GM12891 (cell line): ENCODE measurements around the gene ARHGEF1.

Source experiments
- POLR2A ChIP-seq: IDR thresholded peaks from 2 replicates; pipeline ENCODE4 v1.6.1; 2011; ENCODE audit warnings: low read depth, low read length, control low read depth
- POLR2AphosphoS5 ChIP-seq: IDR thresholded peaks from 2 replicates; pipeline ENCODE4 v1.6.1; 2011; ENCODE audit warnings: low read depth, low read length, control low read depth
- SPI1 ChIP-seq: IDR thresholded peaks from 2 replicates; pipeline ENCODE4 v1.6.1; 2011; ENCODE audit warnings: low read depth, low read length, control low read depth
- TAF1 ChIP-seq: IDR thresholded peaks from 2 replicates; pipeline ENCODE4 v1.6.1; 2011; ENCODE audit warnings: low read depth, low read length, control low read depth

GRCh38 chr19:41844601-41845000 lies 38.4 kb upstream of the ARHGEF1 start, which contains the start of gene LYPD4:
- TF ChIP-seq POLR2A = no peak
- TF ChIP-seq POLR2AphosphoS5 = no peak
- TF ChIP-seq TAF1 = no peak
- TF ChIP-seq SPI1 = no peak
